Stimulated activated CD8-positive, alpha-beta memory T cell treated with anti-CD3 and anti-CD28 coated beads, Interleukin-4, amount 100 ng/mL, for 4 hours (primary cell): ENCODE data around the gene TUBA4A.
"Not testable (repeated sequence)": the region's sequence is repeated elsewhere in the genome, so short reads cannot be mapped to it uniquely, and the experiment has no call there.

Experiments
- DNase-seq, 2 donors: peaks; one replicate each; pipeline ENCODE4 v3.0.0-alpha.2; 2020; ENCODE audit warnings: low read depth in 2 of 2, low spot score in 1 of 2

The TUBA4A gene

DNA sequence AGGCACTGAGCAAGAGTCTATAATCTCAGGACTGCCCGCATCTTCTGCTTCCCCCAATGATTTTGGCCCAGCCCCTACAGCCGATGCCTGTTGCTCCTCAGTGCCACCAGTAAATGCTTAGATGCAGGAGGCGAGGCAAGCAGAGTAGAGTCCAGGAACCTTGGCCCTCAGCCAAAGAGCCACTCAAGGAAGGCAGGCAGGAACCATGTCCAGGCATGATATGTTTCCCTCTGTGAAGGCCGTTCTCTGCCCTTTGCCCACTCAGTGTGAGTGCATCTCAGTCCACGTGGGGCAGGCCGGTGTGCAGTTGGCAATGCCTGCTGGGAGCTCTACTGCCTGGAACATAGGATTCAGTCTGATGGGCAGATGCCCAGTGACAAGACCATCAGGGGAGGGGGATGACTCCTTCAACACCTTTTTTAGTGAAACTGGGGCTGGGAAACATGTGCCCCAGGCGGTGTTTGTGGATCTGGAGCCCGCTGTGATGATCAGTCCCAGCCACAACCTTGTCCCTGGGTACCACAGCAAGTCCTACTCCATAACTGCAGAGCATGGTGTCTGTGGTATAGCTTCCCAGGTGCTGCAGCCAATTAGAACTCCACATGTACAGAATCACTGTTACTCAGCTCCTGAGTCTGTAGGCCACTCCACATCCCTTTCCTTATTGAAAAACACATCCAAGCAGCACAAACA lies 15.8 kb upstream of the TUBA4A start:
- no peak for DNase-seq

GRCh38 chr2:219268294-219268693 lies 14.6 kb upstream of the TUBA4A start:
- no peak for DNase-seq

GRCh38 chr2:219266886-219267285 lies 13.2 kb upstream of the TUBA4A start:
- no peak for DNase-seq

DNA sequence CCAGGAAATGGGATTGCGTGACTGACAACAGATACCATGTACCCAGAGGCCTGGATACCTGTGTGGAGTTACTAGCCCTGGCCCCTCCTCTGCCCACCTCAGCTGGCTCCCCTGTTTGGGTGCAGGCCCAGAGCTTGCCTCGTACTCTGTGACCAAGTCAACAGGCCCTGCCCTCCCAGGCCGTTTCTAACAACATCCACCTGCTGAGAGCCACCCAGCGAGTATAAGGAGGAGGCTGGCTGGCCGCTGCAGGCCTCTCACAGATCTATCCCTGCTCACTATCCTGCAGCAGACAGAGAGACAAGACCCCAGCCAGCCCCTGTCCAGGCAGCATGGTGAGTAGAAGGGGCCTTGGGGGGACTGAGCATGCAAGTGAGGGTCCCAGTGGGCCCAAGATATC lies 12.5 kb upstream of the TUBA4A start:
- no peak for DNase-seq

DNA sequence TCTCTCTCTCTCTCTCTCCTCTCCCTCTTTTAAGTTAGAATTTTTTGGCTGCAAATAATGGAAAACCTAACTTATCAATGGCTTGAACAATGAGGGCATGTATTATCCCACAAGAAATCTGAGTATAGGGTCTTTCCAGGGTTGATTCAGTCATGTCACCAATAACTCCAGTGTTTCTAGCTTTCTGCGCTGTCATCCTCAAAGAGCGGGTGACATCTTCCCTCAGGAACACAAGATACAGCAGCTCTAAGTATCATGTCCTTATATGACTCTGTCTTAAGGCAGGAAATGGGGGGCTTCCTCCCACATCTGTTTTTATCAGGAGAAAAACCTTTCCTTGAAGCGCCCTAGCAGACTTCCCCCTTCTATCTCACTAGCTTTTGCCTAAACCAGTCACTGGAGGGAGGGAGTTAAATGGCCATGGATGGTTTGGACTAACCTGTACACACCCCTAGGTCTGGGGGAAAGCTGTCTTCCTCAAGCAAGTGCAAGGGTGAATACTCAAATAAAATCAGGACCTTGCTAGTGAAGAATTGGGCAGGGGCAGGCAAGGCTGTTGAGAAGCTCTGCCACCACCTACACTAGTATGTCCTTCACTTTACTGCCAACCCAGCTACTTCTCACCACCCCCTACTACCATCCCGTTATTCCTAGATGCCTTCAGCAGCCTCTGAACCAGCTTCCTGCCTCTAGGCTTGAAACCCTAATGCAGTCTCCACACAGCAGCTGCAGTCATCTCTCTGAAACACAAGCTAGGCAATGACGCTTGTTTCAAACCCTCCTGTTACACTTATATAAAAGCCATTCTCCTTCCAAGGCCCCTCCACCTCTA lies 7.5 kb upstream of the TUBA4A start:
- no peak for DNase-seq

GRCh38 chr2:219258942-219259341 lies 5.2 kb upstream of the TUBA4A start:
- not testable (repeated sequence) for DNase-seq

- no peak for DNase-seq
Measured at GRCh38 chr2:219254590-219255201, 978 bp upstream of the TUBA4A start.

GRCh38 chr2:219252900-219253752 lies 592 bp downstream of the TUBA4A start, which contains the start of gene TUBA4B:
Gene TUBA4B (plus strand): TSS chr2:219253243. CDS start chr2:219253408, 165 bp downstream.
- DNase-seq = no peak

DNA sequence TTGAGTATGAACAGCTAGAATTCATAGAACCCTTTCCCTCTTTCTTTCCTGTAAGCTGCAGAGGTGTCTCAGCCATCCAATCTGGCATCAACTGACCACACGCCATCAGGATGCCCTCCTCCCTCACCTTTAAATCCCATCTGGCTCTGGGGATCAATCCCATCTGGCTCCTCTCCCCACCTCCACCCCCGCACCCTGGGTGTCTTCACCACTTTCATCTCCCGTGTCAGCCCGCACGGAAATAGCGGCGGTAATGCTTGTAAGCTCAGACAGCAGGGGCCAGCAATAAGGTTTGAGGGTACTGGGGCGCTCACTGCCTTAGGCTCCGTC lies 1.2 kb downstream of the TUBA4A start:
- DNase-seq = no peak

GRCh38 chr2:219252084-219252483 lies 1.6 kb downstream of the TUBA4A start:
- no peak for DNase-seq

- no peak for DNase-seq
Measured at GRCh38 chr2:219251656-219252055, 2.1 kb downstream of the TUBA4A start.

DNA sequence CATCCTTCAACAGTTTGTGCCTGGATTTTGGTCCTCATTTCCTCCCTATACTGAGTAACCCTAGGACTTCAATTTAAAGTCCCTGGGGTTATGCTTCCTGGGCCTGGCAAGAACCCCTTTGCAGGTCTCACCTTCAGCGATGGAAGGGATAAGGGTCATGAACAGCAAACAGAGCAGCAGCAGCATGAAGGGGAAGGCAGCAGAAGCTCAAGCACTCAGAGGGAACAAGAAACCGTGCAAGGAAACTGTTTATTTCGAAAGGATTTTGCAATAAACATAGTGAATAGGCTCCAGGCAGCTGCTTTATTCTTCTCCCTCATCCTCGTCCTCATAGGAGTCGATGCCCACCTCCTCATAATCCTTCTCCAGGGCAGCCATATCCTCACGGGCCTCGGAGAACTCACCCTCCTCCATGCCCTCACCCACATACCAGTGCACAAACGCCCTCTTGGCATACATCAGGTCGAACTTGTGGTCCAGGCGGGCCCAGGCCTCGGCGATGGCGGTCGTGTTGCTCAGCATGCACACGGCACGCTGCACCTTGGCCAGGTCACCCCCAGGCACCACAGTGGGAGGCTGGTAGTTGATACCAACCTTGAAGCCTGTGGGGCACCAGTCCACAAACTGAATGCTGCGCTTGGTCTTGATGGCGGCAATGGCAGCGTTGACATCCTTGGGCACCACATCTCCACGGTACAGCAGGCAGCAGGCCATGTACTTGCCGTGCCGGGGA lies 3.5 kb downstream of the TUBA4A start:
- no peak for DNase-seq

GRCh38 chr2:219249203-219249980 lies 4.3 kb downstream of the TUBA4A start:
- no peak for DNase-seq

DNA sequence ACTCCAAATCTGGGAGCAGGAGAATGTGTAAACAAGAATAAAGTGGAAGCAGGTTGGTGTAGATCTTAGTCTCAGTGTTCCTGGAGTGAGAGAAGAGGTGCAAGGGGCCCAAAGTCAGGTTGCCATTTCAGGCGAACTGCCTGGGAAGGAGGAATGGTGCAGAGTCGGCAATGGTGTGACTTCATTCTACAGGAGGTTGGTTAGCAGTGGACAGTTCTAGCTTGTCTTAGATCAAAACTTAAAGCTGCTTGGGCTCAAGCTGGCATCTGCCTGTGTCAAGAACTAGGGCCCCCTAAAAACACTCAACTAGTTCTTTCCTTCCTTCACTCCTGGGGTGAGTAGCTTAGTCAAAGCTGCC lies 4.9 kb downstream of the TUBA4A start:
- no peak for DNase-seq

DNA sequence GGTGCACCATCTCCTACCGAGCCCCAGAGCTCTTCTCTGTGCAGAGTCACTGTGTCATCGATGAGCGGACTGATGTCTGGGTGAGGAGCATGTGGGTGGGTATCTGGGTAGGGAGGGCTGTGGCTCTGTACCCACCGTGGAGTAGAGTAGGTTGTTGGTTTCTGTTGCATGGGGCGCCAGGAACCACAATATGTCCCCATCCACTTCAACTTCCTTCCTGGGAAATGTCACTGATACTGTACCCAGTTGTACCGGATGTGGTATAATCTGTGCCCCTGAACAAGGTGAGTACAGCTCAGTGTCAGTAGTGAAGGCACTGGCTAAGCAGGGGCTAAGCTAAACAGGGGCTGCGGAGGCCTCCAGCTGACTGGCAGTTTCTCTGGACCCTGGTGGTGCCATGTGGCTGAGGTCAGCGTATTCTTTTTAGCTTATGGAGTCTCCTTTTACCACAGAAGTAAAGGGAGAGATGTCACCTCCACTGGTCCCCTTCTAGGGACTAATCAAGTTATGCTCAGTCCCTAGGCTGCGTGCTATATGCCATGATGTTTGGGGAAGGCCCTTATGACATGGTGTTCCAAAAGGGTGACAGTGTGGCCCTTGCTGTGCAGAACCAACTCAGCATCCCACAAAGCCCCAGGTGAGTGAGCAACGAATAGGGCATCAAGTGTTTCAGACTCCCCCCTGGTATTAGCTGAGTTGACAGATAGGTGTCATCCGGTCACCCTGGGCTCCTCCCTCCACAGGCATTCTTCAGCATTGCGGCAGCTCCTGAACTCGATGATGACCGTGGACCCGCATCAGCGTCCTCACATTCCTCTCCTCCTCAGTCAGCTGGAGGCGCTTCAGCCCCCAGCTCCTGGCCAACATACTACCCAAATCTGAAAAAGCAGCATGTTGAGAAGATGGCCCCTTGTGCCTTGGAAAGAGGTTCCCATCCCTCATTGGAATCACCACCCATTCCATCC lies 5.8 kb downstream of the TUBA4A start:
- peak in 1 of 2 donors; percentile 64 for DNase-seq

GRCh38 chr2:219246559-219246958 lies 7.2 kb downstream of the TUBA4A start:
- DNase-seq = no peak

DNA sequence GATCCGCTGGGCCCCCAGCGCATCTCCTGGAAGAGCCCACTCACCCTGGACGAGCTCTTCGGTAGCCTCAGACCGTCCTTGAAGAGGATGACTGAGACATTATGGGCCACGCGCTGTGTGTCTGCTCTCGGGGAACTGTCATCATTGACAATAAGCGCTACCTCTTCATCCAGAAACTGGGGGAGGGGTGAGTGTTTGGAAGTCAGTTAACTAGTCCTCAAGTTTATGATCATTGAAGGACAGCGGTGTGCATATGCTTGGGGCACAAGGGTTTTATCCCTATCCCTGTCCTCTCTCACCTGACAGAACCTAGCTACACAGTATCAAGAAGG lies 7.9 kb downstream of the TUBA4A start:
- no peak for DNase-seq

GRCh38 chr2:219245148-219245898 lies 8.4 kb downstream of the TUBA4A start, which contains the start of the genes GLB1L and STK16:
Gene GLB1L (minus strand): TSS chr2:219245444. CDS start chr2:219243573, 1,871 bp downstream.
Gene STK16 (plus strand): TSS chr2:219245479. CDS start chr2:219246000, 521 bp downstream.
- peak; percentile 78 to 80 for DNase-seq
